ENCODE results near the gene NUP210L. TPM values are rescaled to one million over a fixed set of nuclear protein-coding genes. Genes with fewer than 3 reads are reported as not detected.
A peak's percentile ranks its signal among the peaks of the same experiment; 100 is the strongest.

The NUP210L gene
- total RNA-seq, 1 experiment from 2014 or later, result not detected

DNA sequence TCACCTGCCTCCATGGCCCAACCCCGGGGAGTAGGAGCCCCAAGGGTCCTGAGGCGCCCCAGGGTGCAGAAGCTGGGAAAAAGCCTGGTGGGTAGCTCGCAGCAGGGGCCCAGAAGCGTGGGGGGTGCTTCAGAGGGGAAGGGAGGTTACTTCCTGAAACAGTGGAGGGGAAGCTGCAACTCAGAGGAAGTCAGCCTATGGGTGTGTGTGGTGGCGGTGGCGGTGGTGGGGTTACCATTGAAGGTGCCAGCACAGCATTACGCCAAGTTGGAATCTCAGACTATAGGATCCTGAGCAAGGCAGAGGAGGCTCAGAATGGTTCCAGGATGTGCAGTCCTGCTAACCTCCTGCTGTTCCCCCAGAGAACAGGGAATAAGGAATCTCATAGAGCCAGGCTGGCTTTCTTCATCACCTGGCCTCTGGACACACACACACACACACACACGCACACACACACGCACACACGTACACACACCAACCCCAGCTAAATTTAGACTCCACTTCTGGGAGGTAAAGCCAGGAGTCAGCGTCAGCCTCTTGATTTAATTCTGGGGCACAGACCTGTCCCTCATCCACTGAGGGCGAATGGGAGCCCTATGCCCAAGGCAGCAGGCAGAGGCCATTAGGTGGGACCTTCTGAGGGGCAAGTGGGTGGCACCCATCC is 209.6 kb downstream of the NUP210L start:
- Histone ChIP-seq H3K9me2 (ENCODE audit: insufficient read depth) (no peaks in the 10 kb centered on the region), H3F3A (ENCODE audit: insufficient read depth, low read depth) (peaks cover 16% of the 10 kb centered on the region; the same call in 1 of the 2 replicates), H3K36me3 (ENCODE audit: low read depth) (peaks cover 7% of the 10 kb centered on the region; the same call in 1 of the 2 replicates), H3K79me2 (ENCODE audit: low read depth) (peaks cover 19% of the 10 kb centered on the region), H3K27me3 (ENCODE audit: insufficient read depth, low read depth) (no peaks in the 10 kb centered on the region), H4K20me1 (ENCODE audit: insufficient read depth) (no peaks in the 10 kb centered on the region), H3K4me1 (replicated peaks; ENCODE audit: insufficient read depth) (peaks cover 10% of the 10 kb centered on the region; the same call in 1 of the 2 replicates), H3K27ac (no peak overlapping the region), H3K9me3 (ENCODE audit: insufficient read depth, low read depth) (no peaks in the 10 kb centered on the region), H3K4me3 (peak overlapping the region; percentile 85), H3K4me2 (peak overlapping the region; percentile 98), H2AFZ (peak overlapping the region; percentile 94)
- no peak for DNase-seq
- BruUV-seq (replicated peaks), result no TSS peak
- CTCF ChIA-PET, result interaction anchor here (0.7 to 1.1 kb wide), 5 partner anchors 22 to 580 kb away, joined by 3 to 4 read pairs (median 3); partner anchors contain the start of gene RAB13
- intact Hi-C loops (cut with micrococcal nuclease; ENCODE audit: unreplicated experiment), result loop anchor here (1.0 kb wide), 1 partner anchor 41 kb away; the partner anchor contains the start of gene RAB13
- POLR2A ChIA-PET (ENCODE audit: unreplicated experiment), result no interaction called here
- TF ChIP-seq, protein P1, sequence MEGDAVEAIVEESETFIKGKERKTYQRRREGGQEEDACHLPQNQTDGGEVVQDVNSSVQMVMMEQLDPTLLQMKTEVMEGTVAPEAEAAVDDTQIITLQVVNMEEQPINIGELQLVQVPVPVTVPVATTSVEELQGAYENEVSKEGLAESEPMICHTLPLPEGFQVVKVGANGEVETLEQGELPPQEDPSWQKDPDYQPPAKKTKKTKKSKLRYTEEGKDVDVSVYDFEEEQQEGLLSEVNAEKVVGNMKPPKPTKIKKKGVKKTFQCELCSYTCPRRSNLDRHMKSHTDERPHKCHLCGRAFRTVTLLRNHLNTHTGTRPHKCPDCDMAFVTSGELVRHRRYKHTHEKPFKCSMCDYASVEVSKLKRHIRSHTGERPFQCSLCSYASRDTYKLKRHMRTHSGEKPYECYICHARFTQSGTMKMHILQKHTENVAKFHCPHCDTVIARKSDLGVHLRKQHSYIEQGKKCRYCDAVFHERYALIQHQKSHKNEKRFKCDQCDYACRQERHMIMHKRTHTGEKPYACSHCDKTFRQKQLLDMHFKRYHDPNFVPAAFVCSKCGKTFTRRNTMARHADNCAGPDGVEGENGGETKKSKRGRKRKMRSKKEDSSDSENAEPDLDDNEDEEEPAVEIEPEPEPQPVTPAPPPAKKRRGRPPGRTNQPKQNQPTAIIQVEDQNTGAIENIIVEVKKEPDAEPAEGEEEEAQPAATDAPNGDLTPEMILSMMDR (conservative IDR thresholded peaks at IDR 0.05), result no peak
- no peak for TF ChIP-seq EZH2 (IDR thresholded peaks at IDR 0.05; ENCODE audit: low read depth)

DNA sequence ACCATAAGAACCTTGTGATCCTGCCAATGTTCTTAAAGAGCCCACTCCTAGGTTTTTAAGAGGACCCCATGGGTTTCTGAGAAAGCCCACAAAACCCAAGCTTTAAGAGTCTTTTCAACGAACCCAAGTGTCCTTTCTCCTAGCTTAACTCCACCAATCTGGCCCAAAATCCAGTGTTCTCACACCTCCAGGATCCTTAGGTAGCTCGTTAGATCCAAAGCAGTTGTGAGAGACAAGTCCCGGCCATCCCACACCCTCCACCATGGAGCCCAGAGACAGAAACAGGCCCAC is 210.1 kb downstream of the NUP210L start:
- Histone ChIP-seq H3K27me3 (ENCODE audit: insufficient read depth, low read depth) (no peaks in the 10 kb centered on the region), H3F3A (ENCODE audit: insufficient read depth, low read depth) (peaks cover 15% of the 10 kb centered on the region; the same call in 1 of the 2 replicates), H2AFZ (no peak overlapping the region), H3K9me2 (ENCODE audit: insufficient read depth) (no peaks in the 10 kb centered on the region), H3K36me3 (ENCODE audit: low read depth) (0 out of 2 replicates have a peak, but pooled peaks cover 3% of the 10 kb centered on the region), H3K27ac (no peak overlapping the region), H3K4me1 (replicated peaks; ENCODE audit: insufficient read depth) (peaks cover 10% of the 10 kb centered on the region; the same call in 1 of the 2 replicates), H3K4me3 (peak overlapping the region; percentile 85; the same call in 1 of the 2 replicates), H3K9me3 (ENCODE audit: insufficient read depth, low read depth) (no peaks in the 10 kb centered on the region), H4K20me1 (ENCODE audit: insufficient read depth) (no peaks in the 10 kb centered on the region), H3K79me2 (ENCODE audit: low read depth) (peaks cover 19% of the 10 kb centered on the region), H3K4me2 (peak overlapping the region; percentile 98)
- CTCF ChIA-PET, result interaction anchor here (0.8 kb wide), 1 partner anchor 579 kb away, joined by 3 read pairs; no protein-coding TSS in a partner anchor
- POLR2A ChIA-PET (ENCODE audit: unreplicated experiment), result no interaction called here
- intact Hi-C loops (cut with micrococcal nuclease; ENCODE audit: unreplicated experiment), result loop anchor here (1.0 kb wide), 1 partner anchor 42 kb away; the partner anchor contains the start of gene RAB13
- TF ChIP-seq EZH2 (IDR thresholded peaks at IDR 0.05; ENCODE audit: low read depth), result no peak
- TF ChIP-seq, protein P1 (conservative IDR thresholded peaks at IDR 0.05), result no peak
- BruUV-seq (replicated peaks), result no TSS peak
- DNase-seq, result no peak

- Histone ChIP-seq H3K9me2 (ENCODE audit: insufficient read depth) (no peaks in the 10 kb centered on the region), H3K27me3 (ENCODE audit: insufficient read depth, low read depth) (no peaks in the 10 kb centered on the region), H3K79me2 (ENCODE audit: low read depth) (peaks cover 19% of the 10 kb centered on the region), H3K4me1 (replicated peaks; ENCODE audit: insufficient read depth) (peaks cover 10% of the 10 kb centered on the region; the same call in 1 of the 2 replicates), H4K20me1 (ENCODE audit: insufficient read depth) (no peaks in the 10 kb centered on the region; the same call in 1 of the 2 replicates), H2AFZ (no peak overlapping the region), H3K9me3 (ENCODE audit: insufficient read depth, low read depth) (no peaks in the 10 kb centered on the region), H3K27ac (no peak overlapping the region), H3K36me3 (ENCODE audit: low read depth) (0 out of 2 replicates have a peak, but pooled peaks cover 3% of the 10 kb centered on the region), H3K4me3 (no peak overlapping the region), H3F3A (ENCODE audit: insufficient read depth, low read depth) (peaks cover 9% of the 10 kb centered on the region; the same call in 1 of the 2 replicates), H3K4me2 (peak overlapping the region; percentile 98; the same call in 1 of the 2 replicates)
- intact Hi-C loops (cut with micrococcal nuclease; ENCODE audit: unreplicated experiment), result no loop called here
- TF ChIP-seq EZH2 (IDR thresholded peaks at IDR 0.05; ENCODE audit: low read depth), result no peak
- no TSS peak for BruUV-seq (replicated peaks)
- CTCF ChIA-PET, result interaction anchor here (0.8 kb wide), 1 partner anchor 579 kb away, joined by 3 read pairs; no protein-coding TSS in a partner anchor
- DNase-seq, result no peak
- POLR2A ChIA-PET (ENCODE audit: unreplicated experiment), result no interaction called here
Measured at GRCh38 chr1:153944005-153944826, 210.7 kb downstream of the NUP210L start.
